WI38 (cell line): Measurements from ENCODE around the gene DHFR.
"Not testable (repeated sequence)": the region's sequence is repeated elsewhere in the genome, so short reads cannot be mapped to it uniquely, and the experiment has no call there.

Experiments used
- H3K4me3 ChIP-seq: 2 replicates; pipeline ENCODE4 v1.5.1; 2011; ENCODE audit warnings: low read depth, mild to moderate bottlenecking, control low read depth, low read length
- TF ChIP-seq, protein P1 (sequence below): IDR thresholded peaks from 2 replicates; pipeline ENCODE4 v1.5.1; 2012; ENCODE audit warnings: low read depth, mild to moderate bottlenecking, control low read depth, low read length

The DHFR gene

GRCh38 chr5:80668016-80668969, 13.5 kb upstream of the DHFR start:
- TF ChIP-seq, protein P1, sequence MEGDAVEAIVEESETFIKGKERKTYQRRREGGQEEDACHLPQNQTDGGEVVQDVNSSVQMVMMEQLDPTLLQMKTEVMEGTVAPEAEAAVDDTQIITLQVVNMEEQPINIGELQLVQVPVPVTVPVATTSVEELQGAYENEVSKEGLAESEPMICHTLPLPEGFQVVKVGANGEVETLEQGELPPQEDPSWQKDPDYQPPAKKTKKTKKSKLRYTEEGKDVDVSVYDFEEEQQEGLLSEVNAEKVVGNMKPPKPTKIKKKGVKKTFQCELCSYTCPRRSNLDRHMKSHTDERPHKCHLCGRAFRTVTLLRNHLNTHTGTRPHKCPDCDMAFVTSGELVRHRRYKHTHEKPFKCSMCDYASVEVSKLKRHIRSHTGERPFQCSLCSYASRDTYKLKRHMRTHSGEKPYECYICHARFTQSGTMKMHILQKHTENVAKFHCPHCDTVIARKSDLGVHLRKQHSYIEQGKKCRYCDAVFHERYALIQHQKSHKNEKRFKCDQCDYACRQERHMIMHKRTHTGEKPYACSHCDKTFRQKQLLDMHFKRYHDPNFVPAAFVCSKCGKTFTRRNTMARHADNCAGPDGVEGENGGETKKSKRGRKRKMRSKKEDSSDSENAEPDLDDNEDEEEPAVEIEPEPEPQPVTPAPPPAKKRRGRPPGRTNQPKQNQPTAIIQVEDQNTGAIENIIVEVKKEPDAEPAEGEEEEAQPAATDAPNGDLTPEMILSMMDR: no peak
- no peak overlapping the region for H3K4me3 ChIP-seq

DNA sequence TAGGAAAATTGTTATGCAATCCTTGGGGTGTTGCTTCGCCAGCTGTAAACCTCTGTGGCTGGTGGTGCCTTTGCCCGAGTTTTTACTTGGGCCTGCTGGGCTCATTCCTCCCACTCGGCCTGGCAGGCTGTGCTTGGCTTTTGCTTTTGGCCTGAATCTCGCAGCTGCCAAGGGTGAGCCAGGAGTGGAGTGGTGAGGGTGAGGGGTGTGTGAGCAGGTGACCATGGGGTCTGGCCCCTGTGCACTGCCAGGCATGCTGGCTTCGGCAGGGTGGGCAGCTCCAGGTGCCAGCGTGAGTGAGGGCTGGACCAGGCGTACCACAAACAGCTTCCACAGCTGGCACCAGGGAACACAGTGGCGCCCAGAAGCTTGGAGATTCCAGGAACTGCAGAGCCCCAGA, 12.6 kb upstream of the DHFR start:
- TF ChIP-seq, protein P1: no peak
- no peak overlapping the region for H3K4me3 ChIP-seq

- TF ChIP-seq, protein P1: no peak
These were observed 10.3 kb upstream of the DHFR start for GRCh38 chr5:80665057-80665456.

GRCh38 chr5:80662108-80662507, 7.3 kb upstream of the DHFR start:
- no peak overlapping the region for H3K4me3 ChIP-seq
- TF ChIP-seq, protein P1: no peak

More at GRCh38 chr5:80665057-80665456, 10.3 kb upstream of the DHFR start:
- no peak overlapping the region for H3K4me3 ChIP-seq

GRCh38 chr5:80660661-80661060, 5.9 kb upstream of the DHFR start:
- H3K4me3 ChIP-seq: not testable (repeated sequence)

DNA sequence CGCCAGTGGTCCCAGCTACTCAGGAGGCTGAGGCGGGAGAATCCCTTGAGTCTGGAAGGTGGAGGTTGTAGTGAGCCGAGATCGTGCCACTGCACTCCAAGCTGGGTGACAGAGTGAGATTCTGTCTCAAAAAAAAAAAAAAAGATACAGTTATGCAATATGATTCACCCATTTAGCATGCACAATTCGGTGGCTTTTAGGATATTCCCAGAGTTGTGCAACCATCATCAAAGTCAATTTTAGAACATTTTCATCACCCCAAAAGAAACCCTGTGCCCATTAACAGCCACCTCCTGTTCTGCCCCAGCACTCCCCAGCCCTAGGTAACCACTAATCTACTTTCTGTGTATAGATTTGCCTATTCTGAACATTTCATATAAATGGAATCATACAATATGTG, 4.3 kb upstream of the DHFR start:
- H3K4me3 ChIP-seq: no peak overlapping the region
- TF ChIP-seq, protein P1: no peak

DNA sequence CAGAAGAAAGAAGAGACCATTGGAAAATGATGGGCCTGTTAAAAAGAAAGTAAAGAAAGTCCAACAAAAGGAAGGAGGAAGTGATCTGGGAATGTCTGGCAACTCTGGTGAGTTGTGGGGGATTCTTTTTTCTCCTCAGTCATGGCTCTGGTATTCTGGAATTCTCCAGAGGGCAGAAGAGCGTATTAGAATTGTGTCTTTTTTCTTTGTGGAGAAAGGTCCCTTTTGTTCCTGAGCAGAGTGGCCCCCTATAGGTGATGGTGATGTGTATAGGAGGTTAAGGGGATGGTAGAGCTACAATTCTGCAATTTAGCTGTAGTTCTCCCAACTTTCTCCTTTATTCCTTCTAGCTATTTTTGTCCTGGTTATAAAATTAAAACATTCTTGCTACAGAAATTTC, 1.6 kb upstream of the DHFR start:
- TF ChIP-seq, protein P1: no peak
- H3K4me3 ChIP-seq: no peak overlapping the region

GRCh38 chr5:80655231-80655774, 520 bp upstream of the DHFR start:
- H3K4me3 ChIP-seq: peak overlapping the region; percentile 80
- TF ChIP-seq, protein P1: no peak
